ENCODE measurements around the gene THG1L. TPM values are rescaled to one million over a fixed set of nuclear protein-coding genes. Genes with fewer than 3 reads are reported as not detected.

Gene THG1L
- total RNA-seq, 1 donor from 2014 or later, result 6.4 TPM

DNA sequence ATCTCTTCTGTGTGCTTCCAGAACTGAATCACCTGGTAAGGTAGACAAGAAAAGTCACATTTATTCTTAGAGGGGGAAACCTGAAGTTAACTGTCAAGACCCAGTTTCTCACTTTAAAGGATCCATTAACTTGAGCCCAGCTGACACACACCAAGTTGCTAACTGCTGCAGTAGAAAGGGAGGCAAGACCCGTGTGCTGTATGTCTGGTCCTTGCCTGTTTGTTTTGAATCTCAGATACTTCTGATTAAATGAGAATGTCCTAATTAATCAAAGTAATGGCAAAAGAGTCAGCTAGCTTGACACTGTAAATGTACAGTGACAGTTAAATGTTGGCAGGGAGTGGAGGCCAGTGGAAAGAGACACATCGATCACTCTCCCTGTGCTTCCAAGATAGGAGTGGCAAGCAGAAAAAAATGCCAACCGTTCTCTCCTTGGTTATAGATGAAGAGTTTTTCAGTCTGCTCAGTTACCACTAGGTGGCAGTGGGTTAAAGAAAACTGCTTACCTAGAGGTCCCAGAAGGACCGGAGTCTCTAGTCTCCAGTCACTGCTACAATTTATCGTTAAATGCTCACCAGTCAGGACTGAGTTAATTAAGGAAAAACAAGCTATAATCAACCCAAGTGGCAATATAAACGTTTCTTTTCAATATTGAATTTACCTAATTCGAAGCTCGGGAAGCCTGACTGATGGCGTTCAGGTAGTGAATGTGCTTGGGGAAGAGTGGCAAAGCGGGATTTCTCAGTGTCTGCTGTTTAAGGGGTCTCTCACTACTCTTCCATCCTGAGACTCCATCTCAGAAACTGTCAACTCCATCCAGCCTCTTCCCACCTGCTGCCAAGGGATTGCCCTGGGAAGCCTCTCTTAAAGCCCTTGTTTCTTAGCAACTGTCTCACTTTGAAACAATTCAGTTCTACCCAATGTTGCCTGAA is 30.7 kb downstream of the THG1L start:
- no peaks in the 10 kb centered on the region for H3K9me3 Mint-ChIP-seq (ENCODE audit: unreplicated experiment)
- TF ChIP-seq, protein P1, sequence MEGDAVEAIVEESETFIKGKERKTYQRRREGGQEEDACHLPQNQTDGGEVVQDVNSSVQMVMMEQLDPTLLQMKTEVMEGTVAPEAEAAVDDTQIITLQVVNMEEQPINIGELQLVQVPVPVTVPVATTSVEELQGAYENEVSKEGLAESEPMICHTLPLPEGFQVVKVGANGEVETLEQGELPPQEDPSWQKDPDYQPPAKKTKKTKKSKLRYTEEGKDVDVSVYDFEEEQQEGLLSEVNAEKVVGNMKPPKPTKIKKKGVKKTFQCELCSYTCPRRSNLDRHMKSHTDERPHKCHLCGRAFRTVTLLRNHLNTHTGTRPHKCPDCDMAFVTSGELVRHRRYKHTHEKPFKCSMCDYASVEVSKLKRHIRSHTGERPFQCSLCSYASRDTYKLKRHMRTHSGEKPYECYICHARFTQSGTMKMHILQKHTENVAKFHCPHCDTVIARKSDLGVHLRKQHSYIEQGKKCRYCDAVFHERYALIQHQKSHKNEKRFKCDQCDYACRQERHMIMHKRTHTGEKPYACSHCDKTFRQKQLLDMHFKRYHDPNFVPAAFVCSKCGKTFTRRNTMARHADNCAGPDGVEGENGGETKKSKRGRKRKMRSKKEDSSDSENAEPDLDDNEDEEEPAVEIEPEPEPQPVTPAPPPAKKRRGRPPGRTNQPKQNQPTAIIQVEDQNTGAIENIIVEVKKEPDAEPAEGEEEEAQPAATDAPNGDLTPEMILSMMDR (IDR thresholded peaks at IDR 0.05; ENCODE audit: unreplicated experiment), result peak; percentile 81
- no peaks in the 10 kb centered on the region for H3K4me1 Mint-ChIP-seq (ENCODE audit: unreplicated experiment)
- no peak overlapping the region for H3K4me3 Mint-ChIP-seq (ENCODE audit: unreplicated experiment)
- H3K27me3 Mint-ChIP-seq (ENCODE audit: unreplicated experiment), result no peaks in the 10 kb centered on the region
- H3K36me3 Mint-ChIP-seq (ENCODE audit: low read depth, unreplicated experiment), result peaks cover 7% of the 10 kb centered on the region
- no peak overlapping the region for H3K27ac Mint-ChIP-seq (ENCODE audit: unreplicated experiment)
- peak; percentile 25 for DNase-seq (ENCODE audit: low spot score)

DNA sequence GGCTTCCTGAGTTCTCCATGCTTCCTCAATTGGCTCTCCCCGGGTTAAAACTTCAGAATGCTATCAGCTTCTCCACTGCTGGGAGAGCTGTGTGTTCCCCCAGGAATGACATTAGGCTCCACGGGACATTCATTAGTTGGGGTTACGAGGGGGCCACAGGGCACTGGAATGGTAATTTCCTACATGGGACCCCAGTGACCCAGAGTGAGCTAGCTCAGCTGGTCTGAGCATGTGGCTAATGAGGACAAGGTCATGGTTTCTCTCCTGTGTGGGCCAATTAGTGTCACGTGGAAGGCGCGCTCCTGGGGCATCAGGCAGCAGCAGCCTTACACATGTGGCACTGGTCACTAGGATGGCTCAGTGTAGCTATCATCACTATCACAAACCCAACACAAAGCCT is 33.3 kb downstream of the THG1L start:
- TF ChIP-seq, protein P1 (IDR thresholded peaks at IDR 0.05; ENCODE audit: unreplicated experiment), result no peak
- no peak for DNase-seq (ENCODE audit: low spot score)
- Mint-ChIP-seq H3K27me3 (ENCODE audit: unreplicated experiment) (no peaks in the 10 kb centered on the region), H3K36me3 (ENCODE audit: low read depth, unreplicated experiment) (peaks cover 4% of the 10 kb centered on the region), H3K27ac (ENCODE audit: unreplicated experiment) (no peak overlapping the region), H3K9me3 (ENCODE audit: unreplicated experiment) (no peaks in the 10 kb centered on the region), H3K4me1 (ENCODE audit: unreplicated experiment) (no peaks in the 10 kb centered on the region), H3K4me3 (ENCODE audit: unreplicated experiment) (no peak overlapping the region)

DNA sequence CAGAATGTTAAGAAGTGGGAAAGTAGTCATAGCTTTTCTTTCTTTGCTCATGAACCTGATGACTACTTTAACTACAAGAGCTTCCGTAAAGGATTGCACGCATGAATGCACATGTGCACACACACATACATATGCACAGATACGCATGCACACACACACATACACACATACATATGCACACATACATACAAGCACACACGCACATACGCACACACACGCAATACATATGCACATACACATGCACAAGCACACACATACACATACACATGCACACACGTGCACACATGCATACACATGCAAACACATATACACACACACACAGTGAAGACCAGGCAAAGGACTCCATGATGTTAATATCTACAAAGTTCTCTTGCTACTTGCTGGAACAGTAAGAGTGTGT is 35.2 kb downstream of the THG1L start:
- TF ChIP-seq, protein P1 (IDR thresholded peaks at IDR 0.05; ENCODE audit: unreplicated experiment), result no peak
- Mint-ChIP-seq H3K27ac (ENCODE audit: unreplicated experiment) (no peak overlapping the region), H3K4me3 (ENCODE audit: unreplicated experiment) (no peak overlapping the region), H3K36me3 (ENCODE audit: low read depth, unreplicated experiment) (no peaks in the 10 kb centered on the region), H3K4me1 (ENCODE audit: unreplicated experiment) (no peaks in the 10 kb centered on the region), H3K9me3 (ENCODE audit: unreplicated experiment) (no peaks in the 10 kb centered on the region), H3K27me3 (ENCODE audit: unreplicated experiment) (no peaks in the 10 kb centered on the region)
- DNase-seq (ENCODE audit: low spot score), result no peak

DNA sequence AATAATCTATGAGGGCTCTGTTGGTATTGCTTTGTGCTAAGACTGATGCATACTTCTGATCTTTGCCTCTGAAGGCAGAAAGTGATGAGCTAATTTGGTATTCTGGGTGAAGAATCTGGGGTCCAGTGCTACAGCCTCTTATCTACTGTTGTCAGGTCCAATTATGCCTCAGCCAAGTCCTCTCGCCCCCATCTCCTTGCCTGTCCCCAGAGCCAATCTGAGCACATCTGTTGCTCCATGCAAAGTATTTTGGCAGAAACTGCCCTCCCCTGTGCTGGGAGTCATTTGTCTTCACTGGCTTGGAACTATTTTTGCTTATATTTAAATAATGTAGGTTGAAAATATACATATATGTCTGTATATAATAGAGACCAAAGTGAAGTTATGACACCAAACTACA is 35.7 kb downstream of the THG1L start:
- Mint-ChIP-seq H3K36me3 (ENCODE audit: low read depth, unreplicated experiment) (no peaks in the 10 kb centered on the region), H3K4me3 (ENCODE audit: unreplicated experiment) (no peak overlapping the region), H3K9me3 (ENCODE audit: unreplicated experiment) (no peaks in the 10 kb centered on the region)

More for the DNA sequence above, 35.7 kb downstream of the THG1L start:
- Mint-ChIP-seq H3K4me1 (ENCODE audit: unreplicated experiment) (no peaks in the 10 kb centered on the region), H3K27ac (ENCODE audit: unreplicated experiment) (no peak overlapping the region), H3K27me3 (ENCODE audit: unreplicated experiment) (no peaks in the 10 kb centered on the region)
- TF ChIP-seq, protein P1 (IDR thresholded peaks at IDR 0.05; ENCODE audit: unreplicated experiment), result no peak
- no peak for DNase-seq (ENCODE audit: low spot score)
